Stimulated activated CD4-positive, alpha-beta T cell treated with anti-CD3 and anti-CD28 coated beads, Interleukin-12 subunit alpha, Interleukin-12 subunit beta, amount 100 ng/mL, for 48 hours (primary cell): ENCODE data around the gene RCE1.
A peak's percentile ranks its signal among the peaks of the same experiment; 100 is the strongest.

Experiments used
- DNase-seq, 3 donors: peaks; one replicate each; pipeline ENCODE4 v3.0.0-alpha.2; 2020; ENCODE audit warnings: low read depth in 2 of 3, low spot score in 1 of 3

RCE1 gene

GRCh38 chr11:66844496-66845142 lies 1.4 kb downstream of the RCE1 start:
- no peak for DNase-seq

- DNase-seq = no peak
Measured at GRCh38 chr11:66845143-66845875, 2.1 kb downstream of the RCE1 start.

GRCh38 chr11:66845876-66846212 lies 2.6 kb downstream of the RCE1 start:
- no peak for DNase-seq

- DNase-seq = no peak
Measured at GRCh38 chr11:66846671-66847091, 3.4 kb downstream of the RCE1 start.

GRCh38 chr11:66847461-66848232 lies 4.4 kb downstream of the RCE1 start:
- DNase-seq = no peak

- DNase-seq = no peak
Measured at GRCh38 chr11:66848671-66849500, 5.6 kb downstream of the RCE1 start.

GRCh38 chr11:66849501-66850234 lies 6.4 kb downstream of the RCE1 start:
- no peak for DNase-seq

GRCh38 chr11:66850235-66850587 lies 7.0 kb downstream of the RCE1 start:
- no peak for DNase-seq

- DNase-seq = no peak
Measured at GRCh38 chr11:66850588-66851238, 7.5 kb downstream of the RCE1 start.

GRCh38 chr11:66851239-66851596 lies 8.0 kb downstream of the RCE1 start:
- DNase-seq = no peak

- peak in 2 of 3 donors; percentile 13 to 20 for DNase-seq
Measured at GRCh38 chr11:66851698-66852465, 8.6 kb downstream of the RCE1 start.

GRCh38 chr11:66852466-66853241 lies 9.4 kb downstream of the RCE1 start:
- DNase-seq = no peak

GRCh38 chr11:66853242-66854229 lies 10.3 kb downstream of the RCE1 start:
- no peak for DNase-seq

- DNase-seq = no peak
Measured at GRCh38 chr11:66854231-66854661, 11.0 kb downstream of the RCE1 start.

GRCh38 chr11:66854729-66855211 lies 11.5 kb downstream of the RCE1 start:
- no peak for DNase-seq

- DNase-seq = peak; percentile 70 to 87 (median 80)
Measured at GRCh38 chr11:66855574-66856495, 12.6 kb downstream of the RCE1 start.
